ENCODE data around the gene CIT.
A peak's percentile ranks its signal among the peaks of the same experiment; 100 is the strongest.

Gene CIT

DNA sequence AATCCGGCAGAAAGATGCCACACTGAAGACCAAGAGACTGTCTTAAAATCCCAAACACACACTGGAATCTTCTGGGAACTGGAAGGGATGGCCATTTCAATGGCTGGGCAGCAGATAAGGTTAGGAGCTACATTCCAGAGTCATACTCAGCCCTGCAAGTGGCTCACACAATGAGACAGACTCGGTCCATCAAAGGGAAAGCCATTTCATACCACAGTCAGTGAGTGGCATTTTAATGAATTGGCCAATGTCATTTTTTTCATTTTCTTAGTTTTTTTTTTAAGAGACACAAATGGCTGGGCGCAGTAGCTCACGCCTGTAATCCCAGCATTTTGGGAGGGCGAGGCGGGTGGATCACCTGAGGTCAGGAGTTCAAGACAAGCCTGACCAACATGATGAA lies 17.9 kb downstream of the CIT start:
- no peak for DNase-seq (ENCODE audit: low spot score)

DNA sequence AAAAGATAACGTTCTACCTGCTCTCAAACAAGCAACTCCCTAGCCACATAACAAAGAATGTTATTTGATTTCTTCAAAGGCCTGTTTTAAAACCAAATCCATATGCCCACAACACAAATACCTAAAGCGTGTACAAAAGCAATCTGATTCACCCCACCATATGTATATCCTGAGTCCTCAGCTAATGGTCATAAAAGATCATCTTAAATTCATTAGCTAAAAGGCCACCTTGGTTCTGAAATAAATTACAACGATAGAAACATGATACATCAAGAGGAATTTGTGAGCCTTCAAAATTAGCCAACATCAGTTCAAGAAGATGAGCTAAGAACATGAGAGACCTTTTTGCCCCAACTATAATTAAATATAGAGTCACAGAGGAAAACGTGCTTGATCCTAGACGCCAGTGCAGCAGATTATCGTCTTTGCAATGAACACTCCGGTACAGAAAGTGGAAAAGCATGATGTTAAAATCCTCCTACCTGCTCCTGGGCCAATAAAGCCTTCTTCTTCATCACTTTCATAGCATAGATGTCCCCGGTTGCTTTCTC lies 20.0 kb downstream of the CIT start:
- no peak for DNase-seq (ENCODE audit: low spot score)

DNA sequence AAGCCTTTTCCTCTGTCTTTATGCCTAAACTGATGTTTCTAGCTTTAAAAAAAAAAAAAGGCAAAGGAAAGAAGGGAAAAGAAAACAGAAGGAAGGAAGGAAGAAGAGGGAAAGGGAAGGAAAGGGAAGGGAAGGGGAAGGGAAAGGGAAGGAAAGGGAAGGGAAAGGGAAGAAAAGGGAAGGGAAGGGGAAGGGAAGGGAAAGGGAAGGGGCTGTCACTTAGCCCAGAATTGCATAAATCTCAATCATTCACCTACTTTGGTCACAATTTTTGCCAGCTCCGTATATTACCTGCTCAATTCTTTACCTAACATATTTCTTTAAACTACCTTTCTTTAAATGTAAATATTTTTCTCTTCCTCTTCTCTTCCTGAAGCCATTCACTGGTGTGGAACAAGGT lies 26.8 kb downstream of the CIT start:
- no peak for DNase-seq (ENCODE audit: low spot score)

DNA sequence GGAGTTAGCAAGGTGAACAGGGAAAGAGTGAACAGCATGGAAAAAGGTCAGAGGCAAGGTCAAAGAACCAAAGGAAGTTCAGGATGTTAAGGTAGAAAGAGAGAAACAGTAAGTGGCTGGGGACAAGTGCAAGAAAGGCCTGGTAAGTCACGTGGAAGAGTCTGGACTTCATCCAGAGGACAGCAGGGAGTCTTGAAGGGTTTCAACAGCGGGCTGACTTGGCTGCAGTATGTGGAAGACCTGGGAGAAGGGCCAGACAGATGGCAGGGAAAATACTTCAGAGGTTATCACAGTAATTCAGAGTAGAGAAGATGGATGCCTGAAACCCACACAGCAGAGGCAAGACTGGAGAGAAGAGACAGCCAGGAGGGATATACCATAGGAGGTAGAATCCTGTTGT lies 34.0 kb downstream of the CIT start:
- DNase-seq (ENCODE audit: low spot score), result no peak

DNA sequence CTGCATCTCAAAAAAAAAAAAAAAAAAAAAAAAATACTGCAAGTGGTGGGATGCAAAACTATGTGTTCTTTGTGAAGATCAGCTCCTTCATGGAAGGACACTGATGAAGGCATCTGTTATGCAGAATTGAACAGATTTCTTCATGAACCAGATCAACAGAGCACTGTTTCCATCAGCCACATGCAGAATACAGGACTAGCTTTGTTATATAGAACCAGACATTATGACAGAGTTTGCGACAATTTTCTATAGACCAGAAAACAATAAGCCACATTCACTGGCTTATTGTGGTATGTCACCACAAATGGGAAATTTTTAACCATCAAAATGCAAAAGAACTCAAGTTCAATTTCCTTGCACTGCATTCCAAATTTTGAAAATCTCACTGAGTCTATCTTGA lies 34.7 kb downstream of the CIT start:
- no peak for DNase-seq (ENCODE audit: low spot score)

DNA sequence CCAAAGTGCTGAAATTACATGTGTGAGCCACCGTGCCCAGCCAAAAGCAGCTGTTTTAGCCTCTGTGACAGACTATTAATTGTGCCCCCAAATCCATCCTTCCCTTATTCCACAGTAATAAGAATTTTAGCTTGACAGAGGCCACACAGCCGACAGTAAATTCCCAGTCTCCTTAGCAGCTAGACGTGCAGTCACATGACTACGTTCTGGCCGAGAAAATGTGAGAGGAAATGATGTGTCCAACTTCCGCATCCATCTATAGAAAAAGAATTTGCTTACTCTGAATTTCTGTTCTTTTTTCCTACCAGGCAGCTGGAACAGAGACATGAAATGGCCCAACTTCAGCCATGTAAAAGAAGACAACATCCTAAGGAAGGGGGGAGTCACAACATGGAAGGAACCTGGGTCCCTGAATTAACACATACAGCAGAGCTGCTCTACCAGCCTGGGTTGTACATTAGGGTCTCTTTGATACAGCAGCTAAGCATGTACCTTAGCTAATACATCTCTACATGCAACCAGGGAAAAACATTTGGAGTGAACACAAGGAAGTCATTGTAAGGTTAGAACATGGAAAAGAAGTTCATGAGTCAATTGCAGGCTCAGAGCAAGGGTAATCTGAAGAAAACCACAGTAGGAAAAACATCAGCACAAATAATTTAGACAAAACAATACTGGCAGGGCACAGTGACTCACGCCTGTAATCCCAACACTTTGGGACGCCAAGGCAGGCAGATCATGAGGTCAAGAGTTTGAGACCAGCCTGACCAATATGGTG lies 35.5 kb downstream of the CIT start:
- no peak for DNase-seq (ENCODE audit: low spot score)

DNA sequence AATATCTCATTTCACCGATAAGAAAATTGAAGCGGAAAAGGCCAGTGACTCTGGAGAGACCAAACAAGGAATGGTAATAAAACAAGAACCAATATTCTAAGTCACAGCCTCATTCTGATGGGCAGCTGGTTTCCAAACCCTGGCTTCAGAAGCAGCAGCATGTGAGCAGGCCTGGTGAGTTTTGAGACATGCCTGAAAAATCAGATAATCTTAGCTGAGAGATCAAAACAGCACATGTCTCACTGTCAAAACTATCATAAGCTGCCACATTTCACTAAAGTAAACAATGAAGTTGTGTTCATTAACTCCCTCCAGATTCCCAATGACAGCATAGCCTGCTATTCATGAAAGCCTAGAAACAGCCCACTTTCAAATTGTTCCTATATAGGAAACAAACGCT lies 36.5 kb downstream of the CIT start:
- no peak for DNase-seq (ENCODE audit: low spot score)

DNA sequence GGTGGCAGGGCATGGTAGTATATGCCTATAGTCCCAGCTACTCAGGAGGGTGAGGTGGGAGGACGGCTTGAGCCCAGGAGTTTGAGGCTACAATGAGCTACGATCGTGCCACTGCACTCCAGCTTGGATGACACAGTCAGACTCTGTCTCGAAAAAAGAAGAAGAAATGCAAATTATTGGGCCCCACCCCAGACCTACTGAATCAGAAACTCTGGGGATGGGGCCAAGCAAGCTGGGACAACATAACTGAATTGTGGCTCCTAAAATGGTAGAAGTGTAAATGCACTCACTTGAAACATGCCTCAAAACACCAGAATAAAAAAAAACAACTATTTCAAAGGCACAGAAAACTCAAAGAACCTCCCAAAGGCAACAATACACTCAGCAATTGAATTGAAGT lies 37.0 kb downstream of the CIT start:
- no peak for DNase-seq (ENCODE audit: low spot score)

DNA sequence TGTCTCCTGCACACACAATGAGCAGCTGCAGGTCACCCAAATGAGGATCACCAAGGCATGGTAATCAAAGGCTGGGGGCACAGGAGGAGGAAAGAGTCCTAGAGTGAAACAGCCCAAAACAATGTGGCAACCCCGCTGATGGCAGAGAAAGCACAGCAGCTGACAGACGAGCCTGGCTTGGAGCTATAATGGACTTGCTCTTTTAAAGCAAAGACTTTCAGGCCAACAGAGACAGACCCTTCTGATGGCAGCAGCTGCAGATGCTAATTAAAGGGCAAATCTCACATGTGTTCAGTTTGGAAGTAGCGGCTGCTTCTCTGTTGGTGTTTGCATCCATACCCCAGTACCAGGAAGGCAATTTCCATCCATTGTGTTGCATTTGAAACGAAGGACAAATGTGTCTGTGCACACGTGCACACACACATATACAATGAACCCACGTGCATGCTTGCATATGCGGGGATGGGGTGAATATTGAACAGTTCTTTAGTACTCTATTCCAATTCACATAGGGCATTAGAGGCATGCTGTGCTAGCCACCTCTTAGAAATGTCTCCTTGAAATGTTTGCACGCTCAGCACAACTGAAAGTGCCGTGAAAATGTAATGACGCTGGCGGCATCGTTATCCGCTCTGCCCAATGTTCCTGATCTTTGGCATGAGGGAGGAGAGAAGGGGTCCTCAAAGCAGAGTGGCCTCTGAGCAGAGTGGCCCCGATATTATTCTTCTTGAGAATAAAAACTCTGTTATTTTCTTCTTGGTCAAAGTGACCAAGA lies 38.1 kb downstream of the CIT start:
- DNase-seq (ENCODE audit: low spot score), result no peak

DNA sequence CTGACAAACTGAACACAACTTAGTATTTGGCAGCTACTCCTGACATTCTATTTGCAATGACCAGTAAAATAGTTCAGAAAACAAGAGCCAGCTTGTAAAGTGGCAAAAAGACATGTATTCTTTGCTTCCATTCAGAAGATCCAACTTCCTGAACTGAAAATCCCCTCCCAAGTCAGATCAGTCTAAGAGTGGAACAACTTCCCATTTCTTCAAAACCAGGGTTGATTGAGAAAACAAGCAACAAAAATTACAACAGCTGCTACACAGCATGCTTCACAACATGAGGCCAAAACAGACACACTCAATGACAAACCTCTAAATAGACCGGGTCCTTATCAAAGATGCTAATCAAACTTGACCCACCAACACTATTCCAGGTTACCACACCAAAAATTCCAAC lies 40.3 kb downstream of the CIT start:
- DNase-seq (ENCODE audit: low spot score), result no peak

DNA sequence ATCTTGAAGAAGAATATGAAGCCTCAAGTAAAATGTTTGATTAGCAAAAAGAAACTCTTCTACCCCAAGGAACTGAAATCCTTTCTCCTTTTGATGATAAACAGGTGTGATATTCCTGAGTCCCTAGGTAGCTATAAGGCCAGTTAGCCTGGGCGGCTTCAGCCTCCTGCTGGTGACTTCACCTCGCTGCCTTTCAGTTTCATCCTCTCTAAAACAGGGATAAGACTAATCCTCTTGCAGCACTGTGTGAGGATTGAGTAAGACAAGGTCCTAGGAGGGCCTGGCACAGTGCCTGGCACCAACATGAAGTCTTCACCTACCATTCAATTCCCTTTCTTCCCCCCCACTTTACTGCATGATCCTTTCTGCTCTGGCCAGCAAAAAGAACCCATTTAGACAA lies 42.1 kb downstream of the CIT start:
- DNase-seq (ENCODE audit: low spot score), result no peak

DNA sequence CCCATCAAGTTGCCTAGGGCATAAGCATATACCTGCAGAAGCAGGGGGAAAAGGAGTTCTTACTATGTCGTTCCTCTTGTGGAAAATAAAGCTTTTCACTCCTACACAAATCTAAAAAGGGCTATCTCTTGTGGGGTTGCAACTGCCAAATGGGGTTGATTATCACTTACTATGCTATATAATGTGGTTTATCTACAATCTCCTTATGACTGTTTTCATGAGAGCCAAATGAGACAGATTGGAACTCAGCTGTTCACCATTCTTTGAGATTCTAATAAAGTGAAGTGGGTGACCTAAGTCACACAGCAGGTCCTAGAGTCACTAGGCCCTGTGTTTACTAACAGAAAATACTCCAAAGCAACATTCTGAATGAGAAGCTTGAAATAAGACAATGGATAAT lies 47.7 kb downstream of the CIT start:
- DNase-seq (ENCODE audit: low spot score), result no peak

DNA sequence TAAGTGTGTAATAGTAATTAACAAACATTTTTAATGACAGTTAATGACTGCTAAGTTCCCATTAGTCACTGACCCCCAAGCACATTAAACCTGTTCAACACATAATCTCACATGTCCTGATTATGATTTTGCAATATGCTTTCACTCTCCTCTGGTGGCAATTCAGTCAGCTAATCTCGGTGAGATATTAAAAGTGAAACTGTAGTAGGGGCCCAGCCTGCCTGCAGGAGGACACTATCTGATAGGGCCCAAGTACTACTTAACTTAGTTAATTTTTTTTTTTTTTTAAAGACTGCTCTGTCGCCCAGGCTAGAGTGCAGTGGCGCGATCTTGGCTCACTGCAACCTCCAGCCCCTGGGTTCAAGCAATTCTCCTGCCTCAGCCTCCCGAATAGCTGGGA lies 48.8 kb downstream of the CIT start:
- DNase-seq (ENCODE audit: low spot score), result no peak

DNA sequence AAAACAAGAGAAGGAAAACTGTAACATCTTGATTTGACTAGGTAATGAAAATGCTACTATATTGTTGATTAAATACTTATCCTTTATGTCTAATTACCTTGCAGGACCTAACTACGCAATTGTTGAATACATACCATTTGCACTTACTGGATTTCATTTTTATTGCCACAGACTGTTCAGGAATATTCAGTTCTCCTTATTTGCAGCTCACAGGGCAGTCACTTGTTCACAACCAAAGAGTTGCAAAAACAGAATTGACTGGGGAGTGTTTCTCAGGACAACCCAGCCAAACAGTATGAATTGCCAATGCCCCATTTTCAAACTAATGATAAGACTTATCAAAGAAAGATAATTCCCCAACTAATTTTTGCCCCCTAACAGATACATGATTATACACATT lies 49.4 kb downstream of the CIT start:
- DNase-seq (ENCODE audit: low spot score), result no peak

DNA sequence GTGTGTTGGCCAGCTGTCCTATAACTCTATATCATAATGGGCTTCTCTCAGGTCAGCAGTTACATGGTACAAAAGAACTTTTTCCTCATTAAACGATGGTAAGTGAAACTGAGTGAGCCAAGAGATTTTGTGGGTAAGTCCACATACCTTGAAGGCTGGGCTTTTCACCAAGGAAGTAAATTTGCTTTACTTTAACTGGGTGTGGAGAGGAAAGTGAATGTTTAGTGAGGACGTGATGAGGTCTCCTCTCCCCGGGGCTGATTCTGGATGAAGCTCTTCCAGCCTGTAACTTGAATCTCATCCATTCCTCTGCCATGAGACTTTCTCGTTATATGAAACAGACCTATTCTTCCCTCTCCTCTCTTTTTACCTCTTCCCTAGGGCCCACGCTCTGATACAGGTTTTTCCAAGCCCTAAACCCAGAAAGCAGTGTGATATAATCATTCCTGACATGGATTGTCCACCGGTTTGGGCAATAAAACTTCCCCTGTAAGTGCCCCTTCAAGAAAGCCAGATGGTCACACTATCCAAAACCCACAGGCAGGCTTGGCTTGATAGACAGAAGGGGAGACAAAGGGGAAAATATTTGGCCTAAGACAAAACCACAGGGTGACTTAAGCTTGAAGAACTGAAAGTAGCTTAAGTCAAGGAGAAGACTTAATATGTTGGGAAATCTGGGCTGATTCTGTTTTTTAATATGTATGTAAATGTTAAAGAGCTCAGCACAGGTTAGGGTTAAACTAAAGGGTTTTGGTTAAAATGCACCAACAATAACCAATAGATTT lies 50.3 kb downstream of the CIT start:
- no peak for DNase-seq (ENCODE audit: low spot score)

DNA sequence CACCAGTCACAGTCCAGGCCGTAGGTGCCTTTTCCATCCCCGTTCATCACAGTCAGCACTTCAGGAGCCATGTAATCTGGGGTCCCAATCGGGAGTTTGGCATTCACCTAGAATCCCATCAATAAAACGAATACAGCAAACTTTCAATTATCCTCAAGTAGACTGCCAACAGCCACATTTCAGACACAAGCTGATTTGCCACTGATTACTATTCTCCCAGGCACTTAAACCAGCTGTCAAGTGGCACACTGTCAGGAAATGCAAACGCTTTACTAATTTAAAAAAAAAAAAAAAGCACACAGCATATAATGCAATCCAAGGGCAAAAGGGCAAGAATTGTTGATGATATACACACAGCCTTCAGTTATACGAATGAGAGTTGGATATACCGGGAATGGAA lies 51.9 kb downstream of the CIT start:
- DNase-seq (ENCODE audit: low spot score), result no peak

DNA sequence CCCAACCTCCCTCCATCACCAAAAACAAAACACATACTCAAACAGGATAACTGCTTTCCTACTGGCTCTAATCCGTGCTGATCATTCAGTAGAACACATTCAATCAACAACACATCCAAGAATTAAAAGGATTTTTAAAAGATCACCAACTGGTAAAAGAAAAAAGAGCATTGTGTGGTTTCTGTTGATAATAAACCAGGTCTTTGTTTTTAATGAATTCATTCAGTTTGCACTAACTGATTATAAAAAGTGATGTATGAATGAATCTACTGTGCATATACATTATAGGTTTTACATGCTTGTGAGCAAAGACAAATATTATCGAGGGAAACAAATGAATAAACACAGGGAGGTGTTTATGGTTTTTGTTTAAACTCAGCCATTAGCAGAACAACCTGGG lies 55.1 kb downstream of the CIT start:
- no peak for DNase-seq (ENCODE audit: low spot score)

DNA sequence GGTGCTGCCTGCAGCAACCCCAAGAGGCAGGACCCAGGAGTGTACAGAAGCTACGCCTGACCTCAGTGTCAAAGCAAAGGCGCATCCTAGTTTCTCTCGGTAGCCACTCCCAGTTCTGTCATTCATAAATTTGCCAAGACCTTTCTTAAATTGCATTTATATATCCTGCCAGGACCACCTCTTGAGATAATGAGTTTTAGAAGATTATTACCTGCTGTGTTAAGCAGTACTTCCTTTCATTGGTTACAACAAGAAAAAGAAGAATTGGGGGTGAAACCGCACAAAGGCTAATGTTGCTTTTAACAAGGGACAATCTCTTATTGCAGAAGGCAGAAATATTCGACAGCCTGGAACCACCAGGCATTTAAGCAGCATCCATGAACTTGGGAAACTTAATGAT lies 57.8 kb downstream of the CIT start:
- no peak for DNase-seq (ENCODE audit: low spot score)

DNA sequence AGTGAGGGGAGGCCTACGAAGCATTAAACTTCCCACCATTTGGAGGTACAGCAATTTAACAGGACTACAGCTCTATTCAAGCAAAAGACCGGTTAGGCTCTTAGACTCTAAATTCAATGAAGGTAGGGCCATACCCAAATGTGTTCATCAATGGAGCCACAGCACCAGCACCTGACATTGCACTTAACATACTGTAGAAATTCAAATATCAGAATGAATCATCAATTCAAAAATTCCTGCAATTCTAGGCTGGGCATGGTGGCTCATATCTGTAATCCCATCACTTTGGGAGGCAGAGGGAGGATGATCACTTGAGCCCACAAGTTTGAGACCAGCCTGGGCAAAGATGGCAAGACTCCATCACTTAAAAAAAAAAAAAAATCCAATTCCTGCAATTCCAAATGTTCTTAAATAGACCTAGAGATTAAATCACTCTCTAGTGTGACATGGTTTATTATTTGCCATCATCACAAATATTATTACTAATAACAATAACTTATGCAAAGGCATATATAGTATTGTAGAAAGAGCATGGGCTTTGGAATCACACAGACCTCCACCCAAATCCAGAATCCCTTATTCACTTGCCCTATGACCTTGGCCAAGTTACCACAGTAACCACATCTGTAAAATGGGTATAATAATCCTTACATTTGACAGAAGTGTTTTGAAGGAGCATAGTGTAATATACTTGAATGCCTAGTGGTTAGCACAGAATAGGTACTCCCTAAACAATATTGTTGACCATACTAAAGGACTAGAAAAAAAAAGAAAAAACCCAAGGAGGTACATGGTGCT lies 59.4 kb downstream of the CIT start:
- no peak for DNase-seq (ENCODE audit: low spot score)

DNA sequence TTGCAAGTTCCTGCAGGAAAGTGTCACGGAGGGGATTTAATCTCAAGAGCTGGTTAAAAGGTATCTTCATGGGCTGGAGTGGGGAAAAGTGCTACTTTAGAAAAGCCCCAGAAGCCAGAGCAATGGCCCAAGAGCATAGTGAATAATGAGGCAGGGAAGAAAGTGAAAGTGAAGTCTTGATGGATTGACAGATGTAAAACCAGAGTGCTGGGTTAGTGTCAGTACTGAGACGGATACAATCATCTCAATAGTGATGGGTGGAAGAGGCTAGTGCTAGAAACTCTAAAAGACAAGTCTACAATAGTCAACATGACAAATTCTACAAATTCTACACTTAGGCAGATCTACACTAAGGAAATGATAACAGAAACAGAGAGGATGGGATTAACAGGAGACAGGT lies 68.1 kb downstream of the CIT start:
- no peak for DNase-seq (ENCODE audit: low spot score)

DNA sequence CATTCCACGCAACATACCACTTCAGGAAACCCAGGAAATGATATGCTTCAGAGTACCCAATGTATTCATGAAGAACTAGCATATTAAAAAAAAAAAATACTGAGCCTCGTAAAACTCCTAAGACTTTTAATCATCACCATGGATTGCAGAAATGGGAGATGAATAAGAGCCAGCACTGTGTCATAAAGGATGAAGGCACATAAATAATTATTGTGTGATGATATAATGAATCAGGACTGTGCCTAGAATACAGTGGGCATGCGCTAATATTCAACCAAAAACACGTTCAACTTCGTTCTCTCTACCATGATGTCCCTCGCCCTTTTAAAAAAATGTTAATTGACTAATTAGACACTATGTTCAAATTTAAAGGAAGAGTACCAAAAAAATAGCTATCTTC lies 68.7 kb downstream of the CIT start:
- peak; percentile 64 for DNase-seq (ENCODE audit: low spot score)

DNA sequence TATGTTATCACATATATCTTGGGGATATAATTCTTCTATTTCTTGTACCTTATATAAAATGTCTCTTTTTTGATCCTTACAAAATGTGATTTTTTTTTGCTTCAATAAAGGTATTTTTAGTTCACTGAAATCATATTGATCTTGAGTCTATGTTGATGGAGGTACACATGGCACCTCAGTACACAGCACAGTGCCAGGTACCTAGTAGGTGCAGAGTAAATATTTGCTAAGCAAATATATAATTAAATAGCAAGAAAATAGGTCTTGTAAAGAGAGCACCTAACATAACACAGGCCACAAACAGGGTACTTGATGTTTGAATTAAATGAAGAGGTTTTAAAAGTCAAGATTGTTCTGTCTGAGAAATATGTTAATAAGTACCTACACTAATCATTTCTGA lies 69.7 kb downstream of the CIT start:
- no peak for DNase-seq (ENCODE audit: low spot score)
